ENCODE measurements around the gene HLCS.

Gene HLCS

GRCh38 chr21:36743446-36743845 lies 223.0 kb downstream of the HLCS start:
- no peak for DNase-seq (ENCODE audit: low spot score)

- DNase-seq (ENCODE audit: low spot score) = no peak
These were observed 223.5 kb downstream of the HLCS start for GRCh38 chr21:36743008-36743407.

GRCh38 chr21:36741506-36741905 lies 225.0 kb downstream of the HLCS start:
- no peak for DNase-seq (ENCODE audit: low spot score)

GRCh38 chr21:36738489-36739126 lies 227.9 kb downstream of the HLCS start:
- no peak for DNase-seq (ENCODE audit: low spot score)

DNA sequence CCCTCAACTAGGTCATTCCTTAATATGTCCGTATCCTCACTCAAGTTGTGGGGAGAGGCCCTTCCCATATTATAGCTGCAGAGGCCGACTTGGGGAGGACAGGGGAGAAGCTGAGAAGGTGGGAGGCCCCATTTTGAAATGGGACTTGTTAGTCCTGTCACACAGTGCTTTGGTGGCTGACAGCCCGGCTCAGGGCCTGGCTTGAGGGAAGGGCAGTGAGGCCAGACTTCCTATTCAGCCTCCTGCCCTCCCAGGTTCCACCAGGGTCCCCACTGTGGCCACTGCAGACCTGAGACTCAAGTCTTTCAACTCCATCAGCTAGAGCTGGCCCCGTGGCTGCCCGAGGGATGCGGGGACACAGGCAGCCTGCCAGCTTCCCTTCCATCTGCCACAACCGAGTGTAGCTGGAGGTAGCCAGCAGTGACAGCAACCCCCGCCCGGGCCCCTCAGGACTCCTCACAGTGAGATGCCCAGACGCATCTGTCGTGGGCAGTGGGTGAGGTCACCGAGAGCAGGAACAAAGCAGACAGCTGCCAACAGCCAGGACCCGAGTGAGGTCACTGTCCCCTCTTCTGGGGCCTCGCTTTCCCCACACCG lies 230.6 kb downstream of the HLCS start:
- DNase-seq (ENCODE audit: low spot score) = no peak

- no peak for DNase-seq (ENCODE audit: low spot score)
These were observed 231.3 kb downstream of the HLCS start for GRCh38 chr21:36735201-36735515.

DNA sequence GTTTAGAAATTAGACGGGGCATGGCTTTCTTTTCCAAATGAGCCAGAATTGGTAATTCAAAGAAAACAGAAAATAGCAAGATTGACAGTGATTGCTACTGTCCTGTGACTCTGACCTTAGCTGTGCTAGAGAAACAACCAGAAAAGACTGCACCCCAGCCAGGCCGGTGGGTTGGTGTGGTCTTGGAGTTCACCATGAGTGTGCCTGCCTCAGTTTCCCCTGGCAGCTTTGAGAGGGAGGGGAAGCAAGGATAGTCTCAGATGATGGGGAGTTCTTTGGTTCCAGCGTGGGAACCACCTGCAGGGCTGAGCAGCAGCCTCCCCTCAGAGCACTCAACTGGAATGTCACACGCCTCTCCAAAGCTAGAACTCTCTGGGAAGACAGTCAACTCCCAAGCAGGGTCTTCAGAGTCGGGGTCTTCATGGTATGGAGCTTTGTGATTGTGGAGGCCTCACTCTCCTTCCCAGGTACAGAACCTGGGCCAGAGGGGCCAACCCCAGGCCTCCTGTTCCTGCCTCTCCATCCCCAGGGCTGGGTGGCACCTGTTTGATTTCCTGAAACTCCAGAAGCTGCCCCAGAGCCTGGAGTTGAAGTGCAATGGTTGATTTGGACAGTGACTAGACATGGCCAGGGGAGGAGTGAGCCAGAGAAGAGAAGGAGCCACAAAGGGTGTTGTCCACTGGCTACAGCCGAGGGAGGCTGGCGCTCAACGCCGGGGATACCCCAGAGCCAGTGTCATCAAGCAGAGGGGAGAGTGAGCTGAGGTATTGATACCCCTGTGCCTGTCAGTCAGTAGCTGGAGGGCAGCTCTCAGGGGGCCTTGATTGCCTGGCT lies 231.9 kb downstream of the HLCS start:
- no peak for DNase-seq (ENCODE audit: low spot score)

- no peak for DNase-seq (ENCODE audit: low spot score)
These were observed 232.6 kb downstream of the HLCS start for GRCh38 chr21:36733857-36734256.

DNA sequence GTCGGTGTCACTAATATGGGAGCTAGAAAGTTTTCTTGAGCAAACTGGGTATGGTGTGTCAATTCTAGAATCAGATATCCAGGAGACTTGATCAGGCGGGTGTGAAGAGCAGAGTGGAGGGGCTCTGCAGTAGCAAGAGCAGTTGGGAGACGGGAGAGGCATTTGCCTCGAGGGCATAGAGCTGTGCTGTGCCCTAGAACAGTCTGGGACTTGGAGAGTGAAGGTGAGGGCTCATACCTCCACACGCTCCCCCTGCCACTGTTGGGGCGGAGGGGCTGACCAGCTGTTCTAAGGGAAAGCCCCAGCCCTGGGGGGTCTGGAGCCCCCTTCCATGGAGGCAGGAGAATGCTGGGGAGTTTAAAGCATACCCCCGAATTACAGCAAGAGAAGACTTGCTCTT lies 233.7 kb downstream of the HLCS start:
- DNase-seq (ENCODE audit: low spot score) = no peak

DNA sequence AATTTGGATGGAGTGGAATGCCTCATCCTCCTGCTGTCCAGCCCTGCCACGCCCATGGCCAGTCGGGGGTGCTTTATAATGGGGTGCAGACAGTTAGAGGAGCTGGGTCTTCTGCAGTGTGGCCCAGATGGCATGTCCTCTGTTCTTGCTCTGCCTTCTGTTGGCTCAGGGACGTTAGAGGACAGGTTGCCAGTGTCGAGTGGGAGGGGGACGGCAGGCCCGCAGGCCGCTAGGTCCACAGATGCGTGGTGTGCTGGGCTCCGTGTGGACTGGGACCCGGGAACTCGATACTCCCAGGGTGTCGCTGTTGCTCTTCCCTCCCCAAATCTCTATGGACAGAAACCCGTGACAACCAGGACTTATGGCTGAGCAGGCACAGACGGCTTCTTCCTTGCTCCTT lies 234.3 kb downstream of the HLCS start:
- no peak for DNase-seq (ENCODE audit: low spot score)

GRCh38 chr21:36730291-36731281 lies 235.9 kb downstream of the HLCS start:
- no peak for DNase-seq (ENCODE audit: low spot score)

GRCh38 chr21:36729310-36729970 lies 237.0 kb downstream of the HLCS start:
- no peak for DNase-seq (ENCODE audit: low spot score)

DNA sequence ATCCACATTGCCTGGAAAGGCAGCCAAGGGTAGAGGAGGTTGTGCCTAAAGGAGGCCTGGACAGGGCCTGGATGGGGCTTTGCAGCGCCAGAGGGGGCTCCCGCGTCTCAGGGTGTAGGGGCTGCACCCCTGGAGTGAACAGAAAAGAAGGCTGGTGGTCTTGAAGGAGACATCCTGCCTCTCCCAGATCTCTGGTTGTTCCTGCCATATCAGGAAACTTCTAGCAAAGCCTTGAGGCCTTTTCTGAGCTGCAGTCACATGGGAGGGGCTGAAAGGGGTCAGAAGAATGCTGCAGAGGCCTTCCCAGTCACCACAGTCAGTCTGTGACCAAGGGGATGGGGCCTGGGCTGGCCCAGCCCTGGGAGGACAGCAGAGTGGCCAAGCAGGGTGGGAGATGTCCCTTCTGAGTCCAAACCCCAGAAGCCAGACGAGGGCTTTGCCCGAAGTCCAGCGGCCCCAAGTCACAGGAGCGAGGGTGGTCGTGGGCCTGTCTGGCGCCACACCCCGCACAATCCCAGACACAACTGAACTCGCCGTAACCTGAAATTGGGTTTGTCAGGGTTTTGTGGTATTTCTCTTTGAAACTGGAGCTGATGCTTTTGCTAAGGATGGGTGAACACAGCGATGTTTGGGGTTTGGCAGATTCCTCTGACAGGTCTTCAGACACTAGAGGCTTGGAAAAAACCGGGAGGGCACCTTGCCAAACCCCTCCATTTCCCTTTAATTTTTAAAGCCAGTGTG lies 237.9 kb downstream of the HLCS start:
- peak; percentile 18 for DNase-seq (ENCODE audit: low spot score)

DNA sequence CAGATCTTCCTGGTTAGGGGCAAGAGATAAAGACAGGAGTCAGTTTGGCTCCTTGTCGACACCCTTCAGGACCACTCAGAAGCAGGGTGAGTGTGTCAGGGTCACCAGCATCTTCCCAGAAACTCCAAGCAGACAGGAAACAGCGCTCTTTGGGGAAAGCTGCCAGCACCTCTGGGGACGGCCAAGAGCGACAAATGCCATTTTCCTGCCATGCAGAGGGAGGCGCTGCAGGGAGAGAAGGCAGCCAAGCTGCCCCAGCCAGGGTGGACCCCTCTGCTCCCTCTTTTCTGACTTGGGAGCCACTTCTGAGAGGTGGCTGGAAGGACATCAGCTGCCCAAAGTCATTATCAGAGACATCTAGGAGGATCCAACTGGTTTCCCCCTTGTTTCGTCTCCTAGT lies 238.6 kb downstream of the HLCS start:
- DNase-seq (ENCODE audit: low spot score) = no peak

- no peak for DNase-seq (ENCODE audit: low spot score)
These were observed 240.6 kb downstream of the HLCS start for GRCh38 chr21:36725793-36726386.

DNA sequence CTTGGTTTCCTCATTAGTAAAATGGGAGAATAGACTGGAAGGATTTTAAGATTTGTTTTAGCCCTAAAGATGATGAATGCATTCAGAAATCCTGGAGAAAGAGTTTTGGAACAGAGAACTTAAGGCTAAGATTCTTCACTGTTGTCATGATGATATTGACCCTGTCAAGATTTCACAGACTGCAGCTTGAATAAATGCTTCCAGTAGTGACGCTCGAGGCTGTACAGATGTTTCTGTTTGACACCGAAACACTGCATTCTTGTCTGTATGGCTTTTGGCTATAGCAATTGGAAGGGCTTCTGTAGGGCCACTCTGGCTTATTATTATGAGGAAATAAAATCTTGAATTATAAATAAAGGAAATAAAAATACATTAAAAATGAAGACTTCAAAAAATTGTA lies 241.8 kb downstream of the HLCS start:
- DNase-seq (ENCODE audit: low spot score) = no peak

DNA sequence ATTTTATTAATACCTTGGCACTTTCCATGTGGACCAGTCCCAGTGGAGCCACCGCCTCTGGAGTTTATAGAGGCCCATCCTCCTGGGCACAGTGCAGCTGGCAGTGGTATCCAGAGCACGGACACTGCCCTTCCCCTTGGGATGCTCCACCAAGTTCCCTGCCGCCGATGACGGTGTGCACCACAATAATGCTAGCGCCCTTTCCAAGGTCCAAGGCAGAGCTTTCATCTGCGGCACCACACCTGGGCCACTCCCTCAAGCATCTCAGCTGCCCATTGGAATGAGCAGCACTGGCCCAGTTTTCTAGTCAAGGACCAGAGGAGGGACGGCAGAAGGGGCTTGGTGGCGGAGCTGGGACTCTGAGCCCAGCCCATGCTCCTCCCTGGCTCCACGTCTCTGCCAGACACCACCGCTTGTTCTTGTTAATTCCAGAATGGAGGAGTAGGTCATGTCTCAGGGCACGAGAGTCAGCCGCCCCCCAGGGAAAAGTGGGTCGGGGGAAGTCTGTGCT lies 243.0 kb downstream of the HLCS start:
- no peak for DNase-seq (ENCODE audit: low spot score)

DNA sequence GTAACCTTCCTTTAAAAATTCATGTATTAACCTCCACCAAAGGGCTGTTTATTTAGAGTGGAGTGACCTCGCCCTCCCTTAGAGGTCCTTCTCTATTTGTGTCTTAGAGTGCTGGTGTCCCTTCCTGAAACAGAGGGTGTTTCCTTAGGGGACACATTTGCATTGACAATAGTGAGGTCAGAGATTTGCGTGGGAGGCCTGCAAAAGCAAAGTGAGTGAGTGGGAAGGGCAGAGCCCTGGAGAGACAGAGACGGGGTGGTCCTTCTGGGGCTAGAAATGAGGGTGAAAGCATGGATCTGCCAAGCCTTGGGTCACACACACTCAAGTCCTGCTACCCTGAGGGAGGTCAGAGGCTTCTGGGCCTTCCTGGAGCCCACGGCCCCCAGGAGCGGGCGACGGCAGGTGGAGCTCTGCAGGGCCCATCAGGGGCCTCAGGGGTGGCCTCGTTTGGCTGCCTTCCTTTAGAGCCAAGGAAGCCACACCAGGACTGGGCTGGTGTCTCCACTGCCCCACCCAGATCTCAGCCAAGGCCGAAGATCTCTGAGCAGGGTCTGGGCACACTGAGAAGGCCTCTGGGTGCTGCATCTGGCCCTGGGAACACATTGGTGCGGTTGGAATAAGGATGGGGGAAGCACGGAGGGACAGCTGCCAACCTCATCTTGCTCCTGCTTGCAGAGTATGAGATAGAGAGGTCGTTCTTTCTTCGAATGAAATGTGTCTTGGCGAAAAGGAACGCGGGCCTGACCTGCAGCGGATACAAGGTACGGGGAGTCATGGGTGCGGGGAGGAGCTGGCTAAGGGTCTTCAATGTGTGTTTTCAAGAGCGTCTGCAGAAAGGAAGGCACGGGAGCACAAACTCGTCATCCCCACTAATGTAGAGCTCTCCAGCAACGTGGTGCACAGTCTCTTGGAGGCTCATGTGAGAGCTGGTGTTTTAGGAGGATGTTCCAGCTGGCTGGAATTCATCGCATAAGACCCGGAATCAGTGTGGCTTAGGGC lies 243.8 kb downstream of the HLCS start:
- no peak for DNase-seq (ENCODE audit: low spot score)

DNA sequence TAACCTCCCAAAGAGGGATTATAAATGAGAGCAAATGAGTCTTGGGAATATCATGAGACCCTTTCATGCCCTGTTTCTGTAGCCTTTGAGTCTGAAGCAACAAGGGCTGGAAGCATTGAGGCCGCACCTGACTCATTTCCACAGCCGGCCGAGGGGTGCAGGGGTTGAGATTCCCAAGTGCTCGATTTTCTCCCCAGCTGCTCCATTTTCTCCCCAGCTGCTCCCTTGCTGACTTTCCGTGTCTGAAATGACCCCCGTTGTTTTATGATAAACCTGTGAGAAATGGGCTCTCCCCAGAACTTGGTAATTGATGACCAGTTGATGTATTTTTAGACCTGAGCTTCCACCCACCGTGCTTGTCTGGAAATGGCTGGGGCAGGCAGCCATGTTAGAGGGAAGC lies 244.7 kb downstream of the HLCS start:
- DNase-seq (ENCODE audit: low spot score) = no peak

Data from SW480 (cell line).